ENCODE measurements around the gene MID1. TPM values are rescaled to one million over a fixed set of nuclear protein-coding genes. Genes with fewer than 3 reads are reported as not detected.

The MID1 gene
- total and polyA plus RNA-seq, 9 of the 15 experiments (the other 6 are each of a cell fraction or from before 2014, with no cell fraction given) = 0.07 to 0.54 (median 0.33) TPM

DNA sequence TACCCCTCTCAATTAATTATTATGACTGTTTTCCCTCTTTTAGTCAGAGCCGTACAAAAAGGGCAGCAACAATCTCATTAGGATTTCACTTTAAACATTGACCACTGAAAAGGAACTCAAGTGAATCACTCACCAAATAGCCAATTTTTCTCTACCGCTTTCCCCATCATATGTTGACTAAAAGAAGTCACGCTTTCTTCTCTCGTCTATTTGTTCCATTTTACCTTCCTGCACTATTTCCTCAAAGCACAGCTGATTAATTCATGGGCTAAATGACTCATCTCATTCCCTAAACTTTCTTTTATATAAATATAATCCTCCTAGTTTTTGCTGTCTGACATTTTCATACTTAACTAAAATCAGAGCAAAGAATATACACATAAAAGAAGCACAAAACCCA, 8.2 kb downstream of the MID1 start (continued):
- TF ChIP-seq, protein P1, sequence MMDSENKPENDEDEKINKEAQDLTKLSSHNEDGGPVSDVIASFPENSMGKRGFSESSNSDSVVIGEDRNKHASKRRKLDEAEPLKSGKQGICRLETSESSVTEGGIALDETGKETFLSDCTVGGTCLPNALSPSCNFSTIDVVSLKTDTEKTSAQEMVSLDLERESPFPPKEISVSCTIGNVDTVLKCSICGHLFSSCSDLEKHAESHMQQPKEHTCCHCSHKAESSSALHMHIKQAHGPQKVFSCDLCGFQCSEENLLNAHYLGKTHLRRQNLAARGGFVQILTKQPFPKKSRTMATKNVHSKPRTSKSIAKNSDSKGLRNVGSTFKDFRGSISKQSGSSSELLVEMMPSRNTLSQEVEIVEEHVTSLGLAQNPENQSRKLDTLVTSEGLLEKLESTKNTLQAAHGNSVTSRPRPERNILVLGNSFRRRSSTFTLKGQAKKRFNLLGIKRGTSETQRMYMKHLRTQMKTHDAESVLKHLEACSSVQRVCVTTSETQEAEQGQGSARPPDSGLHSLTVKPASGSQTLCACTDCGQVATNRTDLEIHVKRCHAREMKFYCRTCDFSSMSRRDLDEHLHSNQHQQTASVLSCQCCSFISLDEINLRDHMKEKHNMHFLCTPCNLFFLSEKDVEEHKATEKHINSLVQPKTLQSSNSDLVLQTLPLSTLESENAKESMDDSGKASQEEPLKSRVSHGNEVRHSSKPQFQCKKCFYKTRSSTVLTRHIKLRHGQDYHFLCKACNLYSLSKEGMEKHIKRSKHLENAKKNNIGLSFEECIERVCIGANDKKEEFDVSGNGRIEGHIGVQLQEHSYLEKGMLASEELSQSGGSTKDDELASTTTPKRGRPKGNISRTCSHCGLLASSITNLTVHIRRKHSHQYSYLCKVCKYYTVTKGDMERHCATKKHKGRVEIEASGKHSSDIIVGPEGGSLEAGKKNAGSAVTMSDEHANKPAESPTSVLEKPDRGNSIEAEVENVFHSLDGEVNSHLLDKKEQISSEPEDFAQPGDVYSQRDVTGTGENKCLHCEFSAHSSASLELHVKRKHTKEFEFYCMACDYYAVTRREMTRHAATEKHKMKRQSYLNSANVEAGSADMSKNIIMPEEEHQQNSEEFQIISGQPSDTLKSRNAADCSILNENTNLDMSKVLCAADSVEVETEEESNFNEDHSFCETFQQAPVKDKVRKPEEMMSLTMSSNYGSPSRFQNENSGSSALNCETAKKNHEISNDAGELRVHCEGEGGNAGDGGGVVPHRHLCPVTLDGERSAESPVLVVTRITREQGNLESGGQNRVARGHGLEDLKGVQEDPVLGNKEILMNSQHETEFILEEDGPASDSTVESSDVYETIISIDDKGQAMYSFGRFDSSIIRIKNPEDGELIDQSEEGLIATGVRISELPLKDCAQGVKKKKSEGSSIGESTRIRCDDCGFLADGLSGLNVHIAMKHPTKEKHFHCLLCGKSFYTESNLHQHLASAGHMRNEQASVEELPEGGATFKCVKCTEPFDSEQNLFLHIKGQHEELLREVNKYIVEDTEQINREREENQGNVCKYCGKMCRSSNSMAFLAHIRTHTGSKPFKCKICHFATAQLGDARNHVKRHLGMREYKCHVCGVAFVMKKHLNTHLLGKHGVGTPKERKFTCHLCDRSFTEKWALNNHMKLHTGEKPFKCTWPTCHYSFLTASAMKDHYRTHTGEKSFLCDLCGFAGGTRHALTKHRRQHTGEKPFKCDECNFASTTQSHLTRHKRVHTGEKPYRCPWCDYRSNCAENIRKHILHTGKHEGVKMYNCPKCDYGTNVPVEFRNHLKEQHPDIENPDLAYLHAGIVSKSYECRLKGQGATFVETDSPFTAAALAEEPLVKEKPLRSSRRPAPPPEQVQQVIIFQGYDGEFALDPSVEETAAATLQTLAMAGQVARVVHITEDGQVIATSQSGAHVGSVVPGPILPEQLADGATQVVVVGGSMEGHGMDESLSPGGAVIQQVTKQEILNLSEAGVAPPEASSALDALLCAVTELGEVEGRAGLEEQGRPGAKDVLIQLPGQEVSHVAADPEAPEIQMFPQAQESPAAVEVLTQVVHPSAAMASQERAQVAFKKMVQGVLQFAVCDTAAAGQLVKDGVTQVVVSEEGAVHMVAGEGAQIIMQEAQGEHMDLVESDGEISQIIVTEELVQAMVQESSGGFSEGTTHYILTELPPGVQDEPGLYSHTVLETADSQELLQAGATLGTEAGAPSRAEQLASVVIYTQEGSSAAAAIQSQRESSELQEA (IDR thresholded peaks at IDR 0.05; ENCODE audit: low read depth) = no peak
- TF ChIP-seq POLR2G (IDR thresholded peaks at IDR 0.05; ENCODE audit: low read depth, low read length) (no peak), TCF3 (CRISPR knock-in tag; IDR thresholded peaks at IDR 0.05) (no peak), SREBF1 (IDR thresholded peaks at IDR 0.05; ENCODE audit: borderline replicate concordance, low read depth, low read length) (no peak), ZNF133 (CRISPR knock-in tag; IDR thresholded peaks at IDR 0.05) (no peak), ZNF79 (CRISPR knock-in tag; IDR thresholded peaks at IDR 0.05; ENCODE audit: low read depth) (no peak), HSF4 (CRISPR knock-in tag; IDR thresholded peaks at IDR 0.05; ENCODE audit: borderline replicate concordance) (no peak), CBFA2T2 (conservative IDR thresholded peaks at IDR 0.05) (no peak), ZNF699 (CRISPR knock-in tag; IDR thresholded peaks at IDR 0.05; ENCODE audit: insufficient replicate concordance) (no peak), GABPA (tag; conservative IDR thresholded peaks at IDR 0.05; ENCODE audit: low read depth) (no peak), KAT7 (CRISPR knock-in tag; IDR thresholded peaks at IDR 0.05; ENCODE audit: borderline replicate concordance) (no peak), ZNF444 (CRISPR knock-in tag; IDR thresholded peaks at IDR 0.05) (no peak)
- TF ChIP-seq, protein P2, sequence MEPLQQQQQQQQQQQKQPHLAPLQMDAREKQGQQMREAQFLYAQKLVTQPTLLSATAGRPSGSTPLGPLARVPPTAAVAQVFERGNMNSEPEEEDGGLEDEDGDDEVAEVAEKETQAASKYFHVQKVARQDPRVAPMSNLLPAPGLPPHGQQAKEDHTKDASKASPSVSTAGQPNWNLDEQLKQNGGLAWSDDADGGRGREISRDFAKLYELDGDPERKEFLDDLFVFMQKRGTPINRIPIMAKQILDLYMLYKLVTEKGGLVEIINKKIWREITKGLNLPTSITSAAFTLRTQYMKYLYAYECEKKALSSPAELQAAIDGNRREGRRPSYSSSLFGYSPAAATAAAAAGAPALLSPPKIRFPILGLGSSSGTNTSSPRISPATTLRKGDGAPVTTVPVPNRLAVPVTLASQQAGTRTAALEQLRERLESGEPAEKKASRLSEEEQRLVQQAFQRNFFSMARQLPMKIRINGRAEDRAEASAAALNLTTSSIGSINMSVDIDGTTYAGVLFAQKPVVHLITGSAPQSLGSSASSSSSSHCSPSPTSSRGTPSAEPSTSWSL (CRISPR knock-in tag; IDR thresholded peaks at IDR 0.05; ENCODE audit: borderline replicate concordance) = no peak
